ENCODE measurements around the gene SLC25A47. TPM values are rescaled to one million over a fixed set of nuclear protein-coding genes. Genes with fewer than 3 reads are reported as not detected.
"Not testable (repeated sequence)": the region's sequence is repeated elsewhere in the genome, so short reads cannot be mapped to it uniquely, and the experiment has no call there.

The SLC25A47 gene
- total and polyA plus RNA-seq, 8 donors: 0.07 to 0.28 (median 0.12) TPM; not detected in 4

DNA sequence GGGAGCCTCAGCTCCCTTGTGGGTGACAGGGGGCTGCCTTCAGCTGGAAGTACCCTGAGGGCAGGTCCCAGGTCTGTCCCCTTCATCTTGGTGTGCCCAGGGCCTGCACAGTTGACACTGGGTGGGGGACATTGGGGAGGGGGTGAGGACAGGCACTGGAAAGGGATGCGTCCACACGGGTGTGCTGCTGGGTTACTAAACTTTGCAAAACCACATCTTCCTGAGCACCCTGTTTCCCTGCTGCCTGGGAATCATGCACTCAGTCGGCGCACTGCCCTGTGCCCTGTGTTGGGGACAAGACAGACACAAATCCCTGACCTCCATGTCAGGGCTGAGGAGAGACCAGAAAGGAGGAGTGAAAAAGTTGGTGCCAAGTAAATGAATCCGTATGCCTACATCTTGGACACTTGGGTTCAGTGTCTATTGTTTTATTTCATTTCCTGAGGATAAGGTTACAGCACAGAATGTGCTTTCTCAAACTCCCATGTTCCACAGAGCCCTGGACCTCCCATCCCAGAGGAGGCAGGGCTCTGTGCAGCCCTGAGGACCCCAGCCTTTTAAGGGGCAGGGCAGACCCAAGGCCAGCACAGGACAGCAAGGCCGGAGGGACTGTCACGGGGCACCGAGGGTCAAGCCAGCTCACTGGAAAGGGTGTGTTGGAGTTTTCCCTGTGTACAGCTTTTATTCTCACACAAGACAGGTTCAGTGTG is 14.0 kb upstream of the SLC25A47 start:
- peaks cover 0 to 13% (median 0%) of the 10 kb centered on the region in 3 donors for H3K4me1 ChIP-seq
- ATAC-seq: no peak
- H3K36me3 ChIP-seq: no peaks in the 10 kb centered on the region
- no peak for FAIRE-seq
- TF ChIP-seq, protein P1, sequence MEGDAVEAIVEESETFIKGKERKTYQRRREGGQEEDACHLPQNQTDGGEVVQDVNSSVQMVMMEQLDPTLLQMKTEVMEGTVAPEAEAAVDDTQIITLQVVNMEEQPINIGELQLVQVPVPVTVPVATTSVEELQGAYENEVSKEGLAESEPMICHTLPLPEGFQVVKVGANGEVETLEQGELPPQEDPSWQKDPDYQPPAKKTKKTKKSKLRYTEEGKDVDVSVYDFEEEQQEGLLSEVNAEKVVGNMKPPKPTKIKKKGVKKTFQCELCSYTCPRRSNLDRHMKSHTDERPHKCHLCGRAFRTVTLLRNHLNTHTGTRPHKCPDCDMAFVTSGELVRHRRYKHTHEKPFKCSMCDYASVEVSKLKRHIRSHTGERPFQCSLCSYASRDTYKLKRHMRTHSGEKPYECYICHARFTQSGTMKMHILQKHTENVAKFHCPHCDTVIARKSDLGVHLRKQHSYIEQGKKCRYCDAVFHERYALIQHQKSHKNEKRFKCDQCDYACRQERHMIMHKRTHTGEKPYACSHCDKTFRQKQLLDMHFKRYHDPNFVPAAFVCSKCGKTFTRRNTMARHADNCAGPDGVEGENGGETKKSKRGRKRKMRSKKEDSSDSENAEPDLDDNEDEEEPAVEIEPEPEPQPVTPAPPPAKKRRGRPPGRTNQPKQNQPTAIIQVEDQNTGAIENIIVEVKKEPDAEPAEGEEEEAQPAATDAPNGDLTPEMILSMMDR (IDR thresholded peaks at IDR 0.05): no peak
- no peak overlapping the region for H3K27ac ChIP-seq
- WGBS, 2 donors: 75 to 83% methylated on average over 8 of the region's 8 CpGs
- no peak for DNase-seq
- intact Hi-C loops (cut with DNase I): no loop called here
- H3K4me3 ChIP-seq: no peak overlapping the region
- H3K9me3 ChIP-seq: no peaks in the 10 kb centered on the region
- no peaks in the 10 kb centered on the region for H3K27me3 ChIP-seq

DNA sequence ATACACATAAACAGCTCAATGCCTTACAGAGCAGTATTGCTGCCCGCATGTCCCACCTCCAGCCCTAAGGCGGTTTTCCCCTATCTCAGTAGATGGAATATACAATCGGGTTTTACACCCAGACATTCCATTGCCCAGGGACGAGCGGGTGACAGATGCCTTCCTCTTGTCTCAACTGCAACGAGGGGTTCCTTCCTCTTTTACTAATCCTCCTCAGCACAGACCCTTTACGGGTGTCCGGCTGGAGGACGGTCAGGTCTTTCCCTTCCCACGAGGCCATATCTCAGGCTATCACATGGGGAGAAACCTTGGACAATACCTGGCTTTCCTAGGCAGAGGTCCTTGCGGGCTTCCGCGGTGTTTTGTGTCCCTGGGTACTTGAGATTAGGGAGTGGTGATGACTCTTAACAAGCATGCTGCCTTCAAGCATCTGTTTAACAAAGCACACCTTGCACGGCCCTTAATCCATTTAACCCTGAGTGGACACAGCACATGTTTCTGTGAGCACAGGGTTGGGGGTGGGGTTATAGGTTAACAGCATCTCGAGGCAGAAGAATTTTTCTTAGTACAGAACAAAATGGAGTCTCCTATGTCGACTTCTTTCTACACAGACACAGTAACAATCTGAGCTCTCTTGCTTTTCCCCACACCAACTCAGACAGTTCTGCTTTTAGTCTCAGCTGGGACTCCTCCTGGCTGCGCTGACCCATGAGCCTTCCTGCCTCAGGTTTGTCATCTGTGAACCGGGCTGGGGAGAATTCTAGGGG is 10.8 kb upstream of the SLC25A47 start:
- H3K9me3 ChIP-seq; H3K27me3 ChIP-seq; H3K4me1 ChIP-seq; H3K36me3 ChIP-seq; H3K4me3 ChIP-seq; FAIRE-seq; H3K27ac ChIP-seq; ATAC-seq; intact Hi-C loops (cut with DNase I): not testable (repeated sequence)
- DNase-seq: peak in 1 of 6 donors; percentile 10
- 32 to 33% methylated on average over 18 of the region's 18 CpGs for WGBS, 2 donors

DNA sequence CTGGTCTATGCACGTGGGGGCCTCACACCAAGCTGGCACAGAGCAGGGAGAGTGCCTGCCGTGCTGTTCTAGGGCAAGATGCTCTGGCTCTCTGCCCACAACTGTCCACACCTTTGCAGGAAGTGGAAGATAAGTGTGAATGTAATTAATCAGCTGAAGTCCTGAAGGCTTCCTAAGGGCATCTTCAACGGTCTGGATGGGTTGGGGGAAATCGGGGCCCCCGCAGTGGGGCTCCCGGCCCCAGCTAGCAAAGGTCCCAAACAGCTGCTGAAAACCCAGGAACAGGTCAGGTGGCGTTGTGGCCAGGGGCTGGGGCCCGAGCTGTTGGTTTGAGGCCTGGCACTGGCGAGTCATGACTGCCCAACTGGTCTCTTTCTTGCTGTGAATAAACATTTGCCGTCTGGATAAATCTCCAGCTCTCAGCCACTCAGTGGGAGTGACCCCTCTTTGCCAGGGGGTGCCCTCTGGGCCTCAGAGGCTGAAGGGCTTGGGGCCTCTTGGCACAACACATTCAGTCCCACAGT is 10.2 kb upstream of the SLC25A47 start:
- TF ChIP-seq, protein P1 (IDR thresholded peaks at IDR 0.05): no peak
- Histone ChIP-seq H3K4me1 (peaks cover 0 to 3% (median 0%) of the 10 kb centered on the region in 3 donors), H3K9me3 (no peaks in the 10 kb centered on the region), H3K4me3 (no peak overlapping the region), H3K27me3 (no peaks in the 10 kb centered on the region), H3K27ac (no peak overlapping the region), H3K36me3 (no peaks in the 10 kb centered on the region)
- intact Hi-C loops (cut with DNase I): no loop called here
- ATAC-seq: peak in 1 of 4 donors; percentile 26
- no peak for DNase-seq
- FAIRE-seq: no peak
- 52 to 65% methylated on average over 10 of the region's 10 CpGs for WGBS, 2 donors

DNA sequence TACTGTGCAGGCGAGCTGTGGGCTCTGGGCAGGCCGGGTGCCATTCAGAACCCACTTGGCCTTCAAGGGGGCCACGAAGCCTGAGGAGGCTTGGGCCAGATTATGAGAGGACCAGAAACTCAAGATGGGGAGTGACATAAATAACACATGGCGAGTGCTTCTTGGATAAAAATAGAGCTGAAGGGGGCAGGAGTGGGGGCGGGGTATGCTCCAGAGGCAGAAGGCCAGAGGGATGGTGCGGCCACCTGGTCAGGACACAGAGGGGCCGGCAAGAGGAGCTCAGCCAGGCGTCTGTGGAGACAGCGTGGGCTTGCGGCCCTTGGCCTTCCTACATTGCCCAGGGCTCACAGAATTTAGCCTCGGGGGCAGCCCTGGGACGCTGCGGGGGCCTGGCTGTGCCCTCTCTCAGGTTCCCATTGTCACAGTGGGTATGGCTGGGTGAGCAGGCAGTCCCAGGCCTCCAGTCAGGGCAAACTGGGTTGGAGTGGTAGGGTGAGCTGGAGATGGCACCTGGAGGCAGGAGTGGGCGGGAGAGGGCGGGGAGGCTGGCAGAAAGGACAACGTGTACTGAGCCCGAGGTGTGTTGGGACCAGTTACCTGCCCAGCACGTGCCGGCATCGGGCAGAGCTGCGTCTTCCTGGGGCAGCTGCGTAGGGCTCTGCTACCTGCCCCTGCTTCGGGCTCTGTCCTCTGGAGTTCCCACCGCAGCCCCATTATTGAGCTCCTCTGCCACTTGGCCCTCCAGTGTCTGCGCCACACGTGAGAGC is 9.5 kb upstream of the SLC25A47 start:
- intact Hi-C loops (cut with DNase I): no loop called here
- ATAC-seq (no peak), DNase-seq (peak in 1 of 6 donors; percentile 56), FAIRE-seq (no peak)
- Histone ChIP-seq H3K4me1 (peaks cover 0 to 8% (median 0%) of the 10 kb centered on the region in 3 donors), H3K27ac (no peak overlapping the region), H3K4me3 (no peak overlapping the region), H3K27me3 (no peaks in the 10 kb centered on the region), H3K36me3 (no peaks in the 10 kb centered on the region), H3K9me3 (no peaks in the 10 kb centered on the region)
- 89 to 94% methylated on average over 25 to 26 of the region's 26 CpGs for WGBS, 2 donors
- TF ChIP-seq, protein P1 (IDR thresholded peaks at IDR 0.05): no peak

DNA sequence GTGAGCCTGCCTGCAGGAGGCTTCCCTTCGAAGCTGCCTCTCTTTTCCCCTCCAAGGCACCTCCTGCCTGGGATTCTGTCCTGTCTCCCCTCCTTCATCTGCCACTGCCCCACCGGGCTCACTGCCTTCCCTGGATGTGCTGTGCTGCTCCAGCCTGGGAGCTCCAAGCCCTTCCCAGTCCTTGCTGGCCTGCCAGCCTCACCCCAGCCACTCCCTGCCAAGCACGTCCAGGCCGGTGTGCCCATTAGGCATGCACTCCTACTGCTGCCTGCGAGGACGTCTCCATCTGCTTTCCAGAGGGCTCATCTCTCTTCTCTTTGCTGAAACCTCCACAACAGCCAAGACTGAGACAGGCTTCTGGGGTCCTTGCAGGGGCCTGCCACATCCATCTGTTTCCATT is 8.4 kb upstream of the SLC25A47 start:
- FAIRE-seq: no peak

More for the DNA sequence above, 8.4 kb upstream of the SLC25A47 start:
- H3K27me3 ChIP-seq: no peaks in the 10 kb centered on the region
- ATAC-seq: no peak
- no peak overlapping the region for H3K27ac ChIP-seq
- WGBS, 2 donors: 92 to 94% methylated on average over 6 of the region's 6 CpGs
- DNase-seq: no peak
- TF ChIP-seq, protein P1 (IDR thresholded peaks at IDR 0.05): no peak
- no peaks in the 10 kb centered on the region for H3K36me3 ChIP-seq
- H3K4me3 ChIP-seq: no peak overlapping the region
- H3K4me1 ChIP-seq: peaks cover 0 to 8% (median 0%) of the 10 kb centered on the region in 3 donors
- intact Hi-C loops (cut with DNase I): no loop called here
- no peaks in the 10 kb centered on the region for H3K9me3 ChIP-seq
